K562 (cell line): Measurements from ENCODE around the gene TMC8. TPM values are rescaled to one million over a fixed set of nuclear protein-coding genes. Genes with fewer than 3 reads are reported as not detected.

ENCODE experiments used
- CBFB ChIP-seq: sonication (generic); formaldehyde crosslinking; IDR thresholded peaks from 2 replicates; pipeline ENCODE4 v1.4.0; 2020; ENCODE audit warnings: mild to moderate bottlenecking, missing genetic modification reagents
- GATAD2A ChIP-seq: fragments of 450-650 bp; IDR thresholded peaks from 2 replicates; pipeline ENCODE4 v1.6.1; 2017
- MCM7 ChIP-seq, 2 experiments: fragments of 450-650 bp; IDR thresholded peaks; 2 replicates each; pipeline ENCODE4 v1.6.1; 2016 to 2018
- NFE2L1 ChIP-seq: fragments of 450-650 bp; IDR thresholded peaks from 2 replicates; pipeline ENCODE4 v1.6.1; 2016; ENCODE audit warnings: missing genetic modification characterization, low read depth, mild to moderate bottlenecking, missing compliant biosample characterization, moderate library complexity, borderline replicate concordance
- NR2C2 ChIP-seq, 2 experiments: fragments of 200-800 bp in 1 of 2; sonication (Bioruptor generic) in 1 of 2; sonication (generic) in 1 of 2; formaldehyde crosslinking in 1 of 2; IDR thresholded peaks; 2 replicates each; pipeline versions ENCODE4 v1.6.1 to v1.8.0; 2016 to 2022; ENCODE audit warnings: mild to moderate bottlenecking in 1 of 2, missing compliant biosample characterization in 1 of 2, missing genetic modification characterization in 1 of 2, missing genetic modification reagents in 1 of 2
- RBM17 ChIP-seq: fragments of 200-400 bp; formaldehyde crosslinking; IDR thresholded peaks from 2 replicates; pipeline ENCODE4 v1.6.1; 2017; ENCODE audit warnings: low read depth, mild to moderate bottlenecking, low read length, borderline replicate concordance
- SIN3A ChIP-seq, 2 experiments: fragments of 150-350 bp in 1 of 2; IDR thresholded peaks; 2 replicates each; pipeline ENCODE4 v1.6.1; 2011 to 2016; ENCODE audit warnings: borderline replicate concordance in 2 of 2, low read depth in 2 of 2, low read length in 2 of 2, mild to moderate bottlenecking in 2 of 2, moderate library complexity in 2 of 2; ENCODE audit not compliant: control insufficient read depth in 1 of 2
- SLC30A9 ChIP-seq: fragments of 250-450 bp; sonication (Bioruptor Pico); IDR thresholded peaks from 2 replicates; pipeline ENCODE4 v1.8.0; 2022; ENCODE audit warnings: mild to moderate bottlenecking, moderate library complexity
- TRIM28 ChIP-seq: fragments of 450-650 bp; IDR thresholded peaks from 2 replicates; pipeline ENCODE4 v1.6.1; 2017
- XRCC3 ChIP-seq: fragments of 450-650 bp; IDR thresholded peaks from 2 replicates; pipeline ENCODE4 v1.6.1; 2017; ENCODE audit warnings: mild to moderate bottlenecking, moderate library complexity
- ZNF57 ChIP-seq: fragments of 450-650 bp; formaldehyde crosslinking; IDR thresholded peaks from 2 replicates; pipeline ENCODE4 v1.4.0; 2020; ENCODE audit warnings: mild to moderate bottlenecking, moderate library complexity
- ZNF75A ChIP-seq: fragments of 450-650 bp; formaldehyde crosslinking; IDR thresholded peaks from 2 replicates; pipeline ENCODE4 v1.4.0; 2020; ENCODE audit warnings: mild to moderate bottlenecking
- polyA plus RNA-seq, 8 experiments: library from polyadenylated mRNA; depleted of rRNA in 4 of 8; stranded (reverse) in 5 of 8; unstranded in 3 of 8; fragments of >200 nt; fragmentation: Nextera tagmentation in 2 of 8; fragmentation: Illumina TruSeq in 1 of 8; extraction: Ambion mirVana in 2 of 8; extraction: Trizol in 1 of 8; gene quantifications; 2 replicates each; pipeline versions ENCODE4 v1.2.1 to v1.2.3, GENCODE V29; 2011 to 2014; ENCODE audit warnings: inconsistent platforms in 1 of 8, missing spikeins in 1 of 8
- total RNA-seq, 7 experiments: library from RNA; depleted of rRNA in 6 of 7; stranded (reverse); fragments of >200 nt in 6 of 7; fragmentation: Illumina TruSeq in 2 of 7; extraction: Trizol in 2 of 7; gene quantifications; 2 replicates each; pipeline versions ENCODE4 v1.2.1 to v1.2.3, GENCODE V29; 2011 to 2021; ENCODE audit warnings: low replicate concordance in 1 of 7
- TF ChIP-seq, protein P1 (sequence below), 2 experiments: fragments of 450-650 bp in 1 of 2; sonication (generic) in 1 of 2; formaldehyde crosslinking in 1 of 2; IDR thresholded peaks; 2 replicates each; pipeline versions ENCODE4 v1.7.1 to v1.9.0; 2016 to 2022; ENCODE audit warnings: inconsistent platforms in 1 of 2, mild to moderate bottlenecking in 1 of 2, missing genetic modification reagents in 1 of 2
- TF ChIP-seq, protein P2 (sequence below): fragments of 450-650 bp; formaldehyde crosslinking; IDR thresholded peaks from 2 replicates; pipeline ENCODE4 v1.4.0; 2020; ENCODE audit warnings: mild to moderate bottlenecking, mixed read lengths

The TMC8 gene
- total and polyA plus RNA-seq, 9 of the 15 experiments (the other 6 are each of a cell fraction or from before 2014, with no cell fraction given): 0.13 to 10.9 (median 2.8) TPM

DNA sequence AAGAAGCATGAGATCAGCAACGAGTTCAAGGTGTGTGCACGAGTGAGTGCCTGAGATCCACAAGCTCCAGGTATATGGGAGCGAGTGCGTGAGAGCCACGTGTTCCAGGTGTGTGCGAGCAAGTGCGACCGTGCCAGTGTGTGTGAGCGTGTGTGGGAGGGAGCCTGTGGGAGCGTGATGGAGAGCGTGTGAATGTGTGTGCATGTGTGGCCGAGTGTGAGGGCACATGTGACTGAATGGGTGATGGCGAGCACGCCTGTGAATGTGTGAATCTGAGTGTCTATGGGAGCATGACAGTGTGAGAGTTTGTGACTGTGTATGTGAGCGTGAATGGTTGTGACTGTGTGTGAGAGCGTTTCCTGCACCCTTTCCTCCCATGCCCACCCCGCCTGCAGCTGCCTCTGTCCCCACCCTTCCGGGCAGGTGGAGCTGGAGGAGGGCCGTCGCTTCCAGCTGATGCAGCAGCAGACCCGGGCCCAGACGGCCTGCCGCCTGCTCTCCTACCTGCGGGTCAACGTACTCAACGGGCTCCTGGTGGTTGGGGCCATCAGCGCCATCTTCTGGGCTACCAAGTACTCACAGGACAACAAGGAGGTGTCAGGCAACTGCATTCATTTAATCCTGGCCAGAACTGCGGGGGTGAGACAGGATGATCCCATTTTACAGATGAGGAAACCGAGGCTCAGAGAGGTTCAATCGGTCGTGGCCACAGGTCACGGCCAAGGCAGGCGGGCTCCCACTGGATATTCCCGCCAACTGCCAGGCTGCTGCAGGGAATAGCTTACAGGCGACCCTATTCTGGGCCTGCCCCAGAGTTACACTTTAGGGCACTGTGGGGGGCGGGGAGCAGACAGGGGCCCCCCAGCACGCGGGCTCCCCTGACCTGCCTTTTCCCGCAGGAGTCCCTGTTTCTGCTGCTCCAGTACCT, 3.7 kb downstream of the TMC8 start (continued):
- TF ChIP-seq, protein P1, sequence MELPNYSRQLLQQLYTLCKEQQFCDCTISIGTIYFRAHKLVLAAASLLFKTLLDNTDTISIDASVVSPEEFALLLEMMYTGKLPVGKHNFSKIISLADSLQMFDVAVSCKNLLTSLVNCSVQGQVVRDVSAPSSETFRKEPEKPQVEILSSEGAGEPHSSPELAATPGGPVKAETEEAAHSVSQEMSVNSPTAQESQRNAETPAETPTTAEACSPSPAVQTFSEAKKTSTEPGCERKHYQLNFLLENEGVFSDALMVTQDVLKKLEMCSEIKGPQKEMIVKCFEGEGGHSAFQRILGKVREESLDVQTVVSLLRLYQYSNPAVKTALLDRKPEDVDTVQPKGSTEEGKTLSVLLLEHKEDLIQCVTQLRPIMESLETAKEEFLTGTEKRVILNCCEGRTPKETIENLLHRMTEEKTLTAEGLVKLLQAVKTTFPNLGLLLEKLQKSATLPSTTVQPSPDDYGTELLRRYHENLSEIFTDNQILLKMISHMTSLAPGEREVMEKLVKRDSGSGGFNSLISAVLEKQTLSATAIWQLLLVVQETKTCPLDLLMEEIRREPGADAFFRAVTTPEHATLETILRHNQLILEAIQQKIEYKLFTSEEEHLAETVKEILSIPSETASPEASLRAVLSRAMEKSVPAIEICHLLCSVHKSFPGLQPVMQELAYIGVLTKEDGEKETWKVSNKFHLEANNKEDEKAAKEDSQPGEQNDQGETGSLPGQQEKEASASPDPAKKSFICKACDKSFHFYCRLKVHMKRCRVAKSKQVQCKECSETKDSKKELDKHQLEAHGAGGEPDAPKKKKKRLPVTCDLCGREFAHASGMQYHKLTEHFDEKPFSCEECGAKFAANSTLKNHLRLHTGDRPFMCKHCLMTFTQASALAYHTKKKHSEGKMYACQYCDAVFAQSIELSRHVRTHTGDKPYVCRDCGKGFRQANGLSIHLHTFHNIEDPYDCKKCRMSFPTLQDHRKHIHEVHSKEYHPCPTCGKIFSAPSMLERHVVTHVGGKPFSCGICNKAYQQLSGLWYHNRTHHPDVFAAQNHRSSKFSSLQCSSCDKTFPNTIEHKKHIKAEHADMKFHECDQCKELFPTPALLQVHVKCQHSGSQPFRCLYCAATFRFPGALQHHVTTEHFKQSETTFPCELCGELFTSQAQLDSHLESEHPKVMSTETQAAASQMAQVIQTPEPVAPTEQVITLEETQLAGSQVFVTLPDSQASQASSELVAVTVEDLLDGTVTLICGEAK (IDR thresholded peaks at IDR 0.05): no peak
- TF ChIP-seq, protein P1 (CRISPR knock-in tag; IDR thresholded peaks at IDR 0.05): no peak
- TF ChIP-seq TRIM28 (peak; percentile 30; the same call in 1 of the 2 replicates), NFE2L1 (tag) (no peak), GATAD2A (no peak), CBFB (CRISPR knock-in tag) (0 out of 2 replicates have a peak, but pooled peaks have one; percentile 35), ZNF57 (CRISPR knock-in tag) (no peak), XRCC3 (no peak), MCM7 (IDR thresholded peaks at IDR 0.05) (no peak), ZNF75A (CRISPR knock-in tag) (no peak), RBM17 (no peak), NR2C2 (CRISPR knock-in tag; IDR thresholded peaks at IDR 0.05) (no peak), NR2C2 (tag; IDR thresholded peaks at IDR 0.05) (no peak; the same call in 1 of the 2 replicates), SIN3A (IDR thresholded peaks at IDR 0.05; ENCODE audit: borderline replicate concordance in 2 of 2, control insufficient read depth in 1 of 2, low read depth in 2 of 2, low read length in 2 of 2) (no peak), SLC30A9 (no peak)
- TF ChIP-seq, protein P2, sequence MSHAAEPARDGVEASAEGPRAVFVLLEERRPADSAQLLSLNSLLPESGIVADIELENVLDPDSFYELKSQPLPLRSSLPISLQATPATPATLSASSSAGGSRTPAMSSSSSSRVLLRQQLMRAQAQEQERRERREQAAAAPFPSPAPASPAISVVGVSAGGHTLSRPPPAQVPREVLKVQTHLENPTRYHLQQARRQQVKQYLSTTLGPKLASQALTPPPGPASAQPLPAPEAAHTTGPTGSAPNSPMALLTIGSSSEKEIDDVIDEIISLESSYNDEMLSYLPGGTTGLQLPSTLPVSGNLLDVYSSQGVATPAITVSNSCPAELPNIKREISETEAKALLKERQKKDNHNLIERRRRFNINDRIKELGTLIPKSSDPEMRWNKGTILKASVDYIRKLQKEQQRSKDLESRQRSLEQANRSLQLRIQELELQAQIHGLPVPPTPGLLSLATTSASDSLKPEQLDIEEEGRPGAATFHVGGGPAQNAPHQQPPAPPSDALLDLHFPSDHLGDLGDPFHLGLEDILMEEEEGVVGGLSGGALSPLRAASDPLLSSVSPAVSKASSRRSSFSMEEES (CRISPR knock-in tag): no peak
